Neural cell (in vitro differentiated cells): ENCODE results near the gene SYT1. TPM values are rescaled to one million over a fixed set of nuclear protein-coding genes. Genes with fewer than 3 reads are reported as not detected.

ENCODE experiments used
- H2AFZ ChIP-seq: fragments of 200-600, 300-800 bp; sonication (generic), shearing (Covaris generic); 2 replicates; pipeline ENCODE4 v1.6.0; 2014; ENCODE audit warnings: low read depth, mild to moderate bottlenecking, antibody characterized with exemption, low read length, moderate library complexity
- H3F3A ChIP-seq: fragments of 200-600 bp; shearing (Covaris generic); 2 replicates; pipeline ENCODE4 v1.6.1; 2016; ENCODE audit warnings: mild to moderate bottlenecking, moderate library complexity, mixed read lengths, antibody characterized with exemption, low read length; ENCODE audit not compliant: insufficient read depth, poor library complexity, severe bottlenecking
- H3K27ac ChIP-seq: fragments of 200-600, 300-800 bp; sonication (generic), shearing (Covaris generic); 2 replicates; pipeline ENCODE4 v1.5.1; 2014; ENCODE audit warnings: mild to moderate bottlenecking, low read length, moderate library complexity
- H3K27me3 ChIP-seq: fragments of 300-800, 200-600 bp; sonication (generic), shearing (Covaris generic); 2 replicates; pipeline ENCODE4 v1.6.0; 2014; ENCODE audit warnings: mild to moderate bottlenecking, low read depth, low read length, moderate library complexity; ENCODE audit not compliant: insufficient read depth
- H3K36me3 ChIP-seq: fragments of 300-800, 200-600 bp; sonication (generic), shearing (Covaris generic); 2 replicates; pipeline ENCODE4 v1.5.1; 2014; ENCODE audit warnings: mild to moderate bottlenecking, antibody characterized with exemption, low read length, moderate library complexity; ENCODE audit not compliant: insufficient read depth
- H3K4me2 ChIP-seq: fragments of 300-800, 200-600 bp; sonication (generic), shearing (Covaris generic); 2 replicates; pipeline ENCODE4 v1.6.0; 2014; ENCODE audit warnings: mild to moderate bottlenecking, low read length
- H3K4me3 ChIP-seq: fragments of 300-800, 200-600 bp; sonication (generic), shearing (Covaris generic); 2 replicates; pipeline ENCODE4 v1.5.1; 2014; ENCODE audit warnings: mild to moderate bottlenecking, low read length, moderate library complexity
- H3K79me2 ChIP-seq: fragments of 200-600 bp; shearing (Covaris generic); replicated peaks from 2 replicates; pipeline ENCODE4 v1.6.0; 2014; ENCODE audit warnings: mild to moderate bottlenecking, low read length, moderate library complexity; ENCODE audit not compliant: insufficient read depth
- H3K9ac ChIP-seq: fragments of 300-800, 200-600 bp; sonication (generic), shearing (Covaris generic); 2 replicates; pipeline ENCODE4 v1.6.1; 2016; ENCODE audit warnings: mild to moderate bottlenecking, low read length, mixed read lengths
- H3K9me2 ChIP-seq: fragments of 200-600 bp; shearing (Covaris generic); 2 replicates; pipeline ENCODE4 v1.6.1; 2016; ENCODE audit warnings: mild to moderate bottlenecking, low read length, mixed read lengths; ENCODE audit not compliant: insufficient read depth
- H3K9me3 ChIP-seq: fragments of 200-600, 300-800 bp; sonication (generic), shearing (Covaris generic); 2 replicates; pipeline ENCODE4 v1.6.1; 2016; ENCODE audit warnings: mild to moderate bottlenecking, mixed run types, low read length, moderate library complexity, mixed read lengths
- H4K20me1 ChIP-seq: fragments of 200-600 bp; shearing (Covaris generic); 2 replicates; pipeline ENCODE4 v1.6.1; 2016; ENCODE audit warnings: mild to moderate bottlenecking, mixed run types; ENCODE audit not compliant: insufficient read depth
- CTCF ChIP-seq: fragments of 450-650 bp; IDR thresholded peaks from 2 replicates; pipeline ENCODE4 v1.5.1; 2014; ENCODE audit warnings: antibody characterized with exemption, mild to moderate bottlenecking, moderate library complexity; ENCODE audit not compliant: poor library complexity, severe bottlenecking
- MXI1 ChIP-seq: fragments of 450-650 bp; conservative IDR thresholded peaks from 2 replicates; pipeline ENCODE4 v1.6.1; 2014; ENCODE audit warnings: antibody characterized with exemption, mild to moderate bottlenecking; ENCODE audit not compliant: poor library complexity, severe bottlenecking
- POLR2AphosphoS5 ChIP-seq: IDR thresholded peaks from 2 replicates; pipeline ENCODE4 v1.6.1; 2012
- RAD21 ChIP-seq: fragments of 450-650 bp; conservative IDR thresholded peaks from 2 replicates; pipeline ENCODE4 v1.6.1; 2014; ENCODE audit warnings: antibody characterized with exemption, mild to moderate bottlenecking, moderate library complexity
- REST ChIP-seq: IDR thresholded peaks from 2 replicates; pipeline ENCODE4 v1.6.1; 2012; ENCODE audit warnings: borderline replicate concordance
- SMC3 ChIP-seq: fragments of 450-650 bp; conservative IDR thresholded peaks from 2 replicates; pipeline ENCODE4 v1.6.1; 2014; ENCODE audit warnings: antibody characterized with exemption, mild to moderate bottlenecking, moderate library complexity; ENCODE audit not compliant: poor library complexity
- TAF1 ChIP-seq: IDR thresholded peaks from 2 replicates; pipeline ENCODE4 v1.6.1; 2012; ENCODE audit warnings: low read depth
- polyA plus RNA-seq: library from polyadenylated mRNA; depleted of rRNA; stranded (reverse); fragments of >200 nt; gene quantifications from 2 replicates; pipeline ENCODE4 v1.2.3, GENCODE V29; 2014

Gene SYT1
- polyA plus RNA-seq, 1 donor from 2014 or later = 103 TPM

DNA sequence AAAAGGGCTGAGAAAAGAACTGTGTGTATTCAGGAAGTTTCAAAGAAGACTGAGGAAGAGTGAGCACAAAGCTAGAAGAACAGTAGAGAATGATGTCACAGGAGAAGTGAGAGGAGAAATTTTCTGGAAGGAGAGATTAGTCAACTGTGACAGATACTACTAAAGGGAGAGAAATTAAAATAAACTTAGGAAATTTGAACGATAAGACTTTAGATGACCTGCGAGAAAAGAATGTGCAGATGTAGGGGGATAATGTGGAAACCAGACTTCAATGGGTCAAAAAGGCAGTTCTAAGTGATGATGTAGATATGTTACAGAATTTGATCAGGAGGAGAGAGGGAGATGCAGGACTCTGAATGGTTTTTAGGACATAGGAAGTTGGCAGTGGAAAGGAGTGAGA is 287.4 kb downstream of the SYT1 start:
- no peak for TF ChIP-seq SMC3
- no peak for TF ChIP-seq MXI1
- TF ChIP-seq REST = no peak
- Histone ChIP-seq H3K79me2 (no peaks in the 10 kb centered on the region), H3K9ac (no peak overlapping the region), H2AFZ (no peak overlapping the region), H3K4me3 (no peak overlapping the region), H3K27me3 (no peaks in the 10 kb centered on the region), H3K27ac (no peak overlapping the region), H4K20me1 (no peaks in the 10 kb centered on the region), H3K4me2 (no peak overlapping the region), H3F3A (no peaks in the 10 kb centered on the region), H3K9me2 (no peaks in the 10 kb centered on the region), H3K36me3 (no peaks in the 10 kb centered on the region), H3K9me3 (no peaks in the 10 kb centered on the region)

DNA sequence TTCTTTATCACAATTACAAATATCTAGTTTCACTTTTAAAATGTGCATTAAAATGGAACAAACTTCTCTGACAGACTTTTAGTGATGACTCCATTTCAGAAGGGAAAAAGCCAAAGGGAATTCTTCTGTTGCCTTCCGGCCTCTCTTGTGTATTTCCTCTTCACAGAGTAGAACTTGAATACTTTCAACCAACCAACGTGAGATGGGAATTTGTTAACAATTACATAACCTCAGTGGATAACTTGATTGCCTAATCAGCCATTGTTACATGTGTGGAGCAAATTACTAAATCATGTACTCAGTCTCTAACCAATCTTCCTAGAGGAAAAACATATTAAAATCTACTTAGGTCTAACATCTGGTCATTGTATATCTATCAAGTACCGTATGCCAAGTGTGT is 291.1 kb downstream of the SYT1 start:
- no peaks in the 10 kb centered on the region for H3K79me2 ChIP-seq
- H2AFZ ChIP-seq = no peak overlapping the region
- no peak overlapping the region for H3K4me2 ChIP-seq
- H3K4me3 ChIP-seq = no peak overlapping the region
- no peaks in the 10 kb centered on the region for H3K27me3 ChIP-seq
- no peak overlapping the region for H3K9ac ChIP-seq
- H3K36me3 ChIP-seq = no peaks in the 10 kb centered on the region
- no peaks in the 10 kb centered on the region for H3K9me2 ChIP-seq
- H3K9me3 ChIP-seq = no peaks in the 10 kb centered on the region
- no peak overlapping the region for H3K27ac ChIP-seq
- H3F3A ChIP-seq = no peaks in the 10 kb centered on the region
- H4K20me1 ChIP-seq = no peaks in the 10 kb centered on the region
- TF ChIP-seq REST (no peak), POLR2AphosphoS5 (no peak), TAF1 (no peak), RAD21 (no peak)

GRCh38 chr12:79156846-79157463 is 292.4 kb downstream of the SYT1 start:
- Histone ChIP-seq H3K9me3 (no peaks in the 10 kb centered on the region), H3K4me2 (no peak overlapping the region), H3K36me3 (no peaks in the 10 kb centered on the region), H2AFZ (no peak overlapping the region), H3K9me2 (no peaks in the 10 kb centered on the region), H3K9ac (no peak overlapping the region), H3K27me3 (no peaks in the 10 kb centered on the region), H3F3A (no peaks in the 10 kb centered on the region), H3K27ac (no peak overlapping the region), H4K20me1 (no peaks in the 10 kb centered on the region), H3K79me2 (no peaks in the 10 kb centered on the region), H3K4me3 (no peak overlapping the region)
- TF ChIP-seq MXI1 (no peak), CTCF (no peak)
